GM03348 (cell line): ENCODE data around the gene TMEM163.
"Not testable (repeated sequence)": the region's sequence is repeated elsewhere in the genome, so short reads cannot be mapped to it uniquely, and the experiment has no call there.

ENCODE experiments used
- DNase-seq: peaks from one replicate; pipeline ENCODE4 v3.0.0; 2012; ENCODE audit warnings: low spot score

The TMEM163 gene

GRCh38 chr2:134663451-134664450 is 55.0 kb downstream of the TMEM163 start:
- DNase-seq: no peak

- no peak for DNase-seq
Measured at GRCh38 chr2:134662751-134663150, 56.0 kb downstream of the TMEM163 start.

GRCh38 chr2:134660626-134661402 is 58.0 kb downstream of the TMEM163 start:
- no peak for DNase-seq

GRCh38 chr2:134659724-134660123 is 59.1 kb downstream of the TMEM163 start:
- no peak for DNase-seq

GRCh38 chr2:134657650-134658250 is 61.0 kb downstream of the TMEM163 start:
- DNase-seq: no peak

- not testable (repeated sequence) for DNase-seq
Measured at GRCh38 chr2:134656391-134656790, 62.4 kb downstream of the TMEM163 start.

GRCh38 chr2:134648586-134648985 is 70.2 kb downstream of the TMEM163 start:
- no peak for DNase-seq

GRCh38 chr2:134647607-134648256 is 71.1 kb downstream of the TMEM163 start:
- DNase-seq: no peak

GRCh38 chr2:134642938-134643337 is 75.9 kb downstream of the TMEM163 start:
- no peak for DNase-seq

GRCh38 chr2:134640494-134640893 is 78.3 kb downstream of the TMEM163 start:
- DNase-seq: no peak

GRCh38 chr2:134639265-134639664 is 79.5 kb downstream of the TMEM163 start:
- DNase-seq: no peak

GRCh38 chr2:134636714-134637113 is 82.1 kb downstream of the TMEM163 start:
- DNase-seq: no peak

- DNase-seq: no peak
Measured at GRCh38 chr2:134634054-134634753, 84.6 kb downstream of the TMEM163 start.

GRCh38 chr2:134630504-134631159 is 88.2 kb downstream of the TMEM163 start:
- DNase-seq: no peak

GRCh38 chr2:134628453-134628852 is 90.3 kb downstream of the TMEM163 start:
- DNase-seq: no peak

- no peak for DNase-seq
Measured at GRCh38 chr2:134626781-134627180, 92.0 kb downstream of the TMEM163 start.

- DNase-seq: no peak
Measured at GRCh38 chr2:134625311-134625710, 93.5 kb downstream of the TMEM163 start.

- no peak for DNase-seq
Measured at GRCh38 chr2:134623796-134624195, 95.0 kb downstream of the TMEM163 start.

- no peak for DNase-seq
Measured at GRCh38 chr2:134623046-134623445, 95.8 kb downstream of the TMEM163 start.

- DNase-seq: no peak
Measured at GRCh38 chr2:134621939-134622705, 96.7 kb downstream of the TMEM163 start.
